Activated CD8-positive, alpha-beta memory T cell treated with anti-CD3 and anti-CD28 coated beads, Interleukin-2, amount 10 ng/mL, durations not matched to agents 7 days and 5 days (primary cell): ENCODE results near the gene ADRA2C. TPM values are rescaled to one million over a fixed set of nuclear protein-coding genes. Genes with fewer than 3 reads are reported as not detected.

Experiments
- ATAC-seq: fragments of 150-1000 bp; cut with Tn5 transposase; one replicate; pipeline ENCODE4 v1.10.0; 2021; ENCODE audit warnings: moderate library complexity
- CTCF ChIA-PET: fragments of 350-600 bp; sonication (Branson Sonifier 250); formaldehyde crosslinking; loops from one replicate; lab custom pipeline; 2021; ENCODE audit warnings: antibody characterized with exemption; lab: Charles Lee
- DNase-seq: peaks from one replicate; pipeline ENCODE4 v3.0.0-alpha.2; 2020
- H3K27ac Mint-ChIP-seq: one replicate; pipeline ENCODE4 v1.8.0; 2021; ENCODE audit warnings: mild to moderate bottlenecking, mixed read lengths
- H3K27me3 Mint-ChIP-seq: one replicate; pipeline ENCODE4 v1.8.0; 2021; ENCODE audit warnings: mixed read lengths
- H3K36me3 Mint-ChIP-seq: one replicate; pipeline ENCODE4 v1.8.0; 2021; ENCODE audit warnings: mild to moderate bottlenecking, mixed read lengths
- H3K4me1 Mint-ChIP-seq: one replicate; pipeline ENCODE4 v1.8.0; 2021; ENCODE audit warnings: mixed read lengths
- H3K4me3 Mint-ChIP-seq: one replicate; pipeline ENCODE4 v1.8.0; 2021; ENCODE audit warnings: mild to moderate bottlenecking, moderate library complexity, mixed read lengths
- H3K9me3 Mint-ChIP-seq: one replicate; pipeline ENCODE4 v1.8.0; 2022; ENCODE audit warnings: low read depth, mixed read lengths
- total RNA-seq, 2 experiments: library from RNA; stranded (reverse); gene quantifications; one replicate each; pipeline ENCODE4 v1.2.3, GENCODE V29; 2021

ADRA2C gene
- total RNA-seq, 2 experiments from 2014 or later, result not detected

DNA sequence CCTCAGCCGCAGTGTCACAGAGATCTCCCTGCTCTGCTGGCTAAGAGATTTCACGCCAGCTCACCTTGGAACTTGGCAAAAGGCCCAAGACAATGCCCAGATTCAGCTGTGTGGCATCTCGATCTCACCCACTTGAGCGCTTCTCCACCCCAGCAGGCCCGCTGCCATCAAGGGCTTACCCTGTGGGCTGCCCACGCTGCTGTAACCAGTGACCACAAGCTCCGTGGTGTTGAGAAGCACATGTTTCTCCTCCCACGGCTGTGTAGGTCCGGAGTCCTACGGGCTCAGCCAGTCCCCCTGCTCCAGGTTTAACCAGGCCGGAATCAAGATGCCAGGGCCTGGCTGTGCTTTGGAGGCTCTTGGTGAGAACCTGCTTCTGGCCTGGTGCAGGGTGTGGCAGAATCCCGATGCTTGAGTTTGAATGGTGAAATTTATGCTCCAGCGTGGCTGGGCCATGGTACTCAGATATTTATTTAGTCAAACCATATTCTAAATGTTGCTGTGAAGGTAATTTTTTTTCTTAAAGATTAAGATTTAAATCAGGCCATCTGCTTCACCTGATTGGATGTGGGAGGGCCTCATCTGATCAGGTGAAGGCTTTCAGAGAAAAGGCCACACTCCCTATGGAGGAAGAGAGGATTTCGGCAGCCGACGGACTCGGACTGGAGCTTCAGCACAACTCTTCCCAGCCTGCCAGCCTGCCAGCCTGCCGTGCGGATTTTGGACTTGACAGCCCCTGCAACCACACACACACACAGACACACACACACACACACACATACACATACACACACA, 24.8 kb upstream of the ADRA2C start:
- Mint-ChIP-seq H3K4me1 (no peaks in the 10 kb centered on the region), H3K4me3 (no peak overlapping the region), H3K27ac (no peak overlapping the region), H3K36me3 (peaks cover 2% of the 10 kb centered on the region), H3K9me3 (peaks cover 2% of the 10 kb centered on the region), H3K27me3 (peaks cover 19% of the 10 kb centered on the region)
- ATAC-seq (no peak), DNase-seq (no peak)
- CTCF ChIA-PET, result no interaction called here

- no peaks in the 10 kb centered on the region for H3K4me1 Mint-ChIP-seq
- ATAC-seq, result no peak
- H3K9me3 Mint-ChIP-seq, result peaks cover 2% of the 10 kb centered on the region
- no peak overlapping the region for H3K27ac Mint-ChIP-seq
- H3K27me3 Mint-ChIP-seq, result peaks cover 22% of the 10 kb centered on the region
- no peak overlapping the region for H3K4me3 Mint-ChIP-seq
- peaks cover 2% of the 10 kb centered on the region for H3K36me3 Mint-ChIP-seq
- DNase-seq, result no peak
- CTCF ChIA-PET, result no interaction called here
These were observed 23.6 kb upstream of the ADRA2C start for GRCh38 chr4:3742610-3743009.

- H3K27ac Mint-ChIP-seq, result no peak overlapping the region
- no peak overlapping the region for H3K4me3 Mint-ChIP-seq
- H3K4me1 Mint-ChIP-seq, result no peaks in the 10 kb centered on the region
- no peak for DNase-seq
- peaks cover 2% of the 10 kb centered on the region for H3K36me3 Mint-ChIP-seq
- peaks cover 22% of the 10 kb centered on the region for H3K27me3 Mint-ChIP-seq
- CTCF ChIA-PET, result no interaction called here
- peaks cover 2% of the 10 kb centered on the region for H3K9me3 Mint-ChIP-seq
- ATAC-seq, result no peak
These were observed 22.0 kb upstream of the ADRA2C start for GRCh38 chr4:3744232-3744631.

- Mint-ChIP-seq H3K4me1 (no peaks in the 10 kb centered on the region), H3K27ac (no peak overlapping the region), H3K4me3 (no peak overlapping the region), H3K9me3 (peaks cover 2% of the 10 kb centered on the region), H3K27me3 (peaks cover 22% of the 10 kb centered on the region), H3K36me3 (peaks cover 2% of the 10 kb centered on the region)
- no peak for DNase-seq
- CTCF ChIA-PET, result no interaction called here
- no peak for ATAC-seq
These were observed 21.3 kb upstream of the ADRA2C start for GRCh38 chr4:3744901-3745300.

GRCh38 chr4:3745886-3746656, 20.1 kb upstream of the ADRA2C start:
- CTCF ChIA-PET, result no interaction called here
- no peaks in the 10 kb centered on the region for H3K4me1 Mint-ChIP-seq
- H3K4me3 Mint-ChIP-seq, result no peak overlapping the region
- no peak overlapping the region for H3K27ac Mint-ChIP-seq
- peaks cover 2% of the 10 kb centered on the region for H3K36me3 Mint-ChIP-seq
- DNase-seq, result no peak
- ATAC-seq, result no peak
- H3K9me3 Mint-ChIP-seq, result peaks cover 2% of the 10 kb centered on the region
- peaks cover 22% of the 10 kb centered on the region for H3K27me3 Mint-ChIP-seq

- no peak for ATAC-seq
- CTCF ChIA-PET, result interaction anchor here (1.6 kb wide), 1 partner anchor 134 kb away, joined by 5 read pairs; no protein-coding TSS in a partner anchor
- H3K27me3 Mint-ChIP-seq, result peaks cover 22% of the 10 kb centered on the region
These were observed 19.2 kb upstream of the ADRA2C start for GRCh38 chr4:3746701-3747580.

DNA sequence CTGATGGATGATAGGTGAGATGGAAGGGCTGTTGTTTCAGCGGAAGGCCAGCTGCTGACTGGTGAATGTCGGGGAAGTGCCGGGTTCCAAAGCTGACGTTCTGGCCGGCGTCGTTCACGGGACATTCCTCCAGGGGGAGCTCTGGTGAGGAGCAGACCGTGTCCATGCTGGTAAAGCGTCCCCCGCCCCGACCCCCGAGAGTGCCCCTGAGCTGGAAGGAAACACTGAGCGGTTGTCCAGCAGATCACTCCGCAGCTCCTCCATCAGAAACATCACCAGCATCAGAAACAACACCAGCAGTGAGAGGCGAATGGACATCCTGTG, 18.6 kb upstream of the ADRA2C start:
- Mint-ChIP-seq H3K36me3 (peaks cover 2% of the 10 kb centered on the region), H3K27ac (no peak overlapping the region), H3K9me3 (peaks cover 2% of the 10 kb centered on the region), H3K4me3 (no peak overlapping the region), H3K27me3 (peaks cover 22% of the 10 kb centered on the region), H3K4me1 (no peaks in the 10 kb centered on the region)
- DNase-seq, result no peak
- ATAC-seq, result no peak
- CTCF ChIA-PET, result interaction anchor here (1.6 kb wide), 1 partner anchor 133 kb away, joined by 5 read pairs; no protein-coding TSS in a partner anchor

More at GRCh38 chr4:3746701-3747580, 19.2 kb upstream of the ADRA2C start:
- peaks cover 2% of the 10 kb centered on the region for H3K9me3 Mint-ChIP-seq
- DNase-seq, result no peak
- H3K27ac Mint-ChIP-seq, result no peak overlapping the region
- no peak overlapping the region for H3K4me3 Mint-ChIP-seq
- no peaks in the 10 kb centered on the region for H3K4me1 Mint-ChIP-seq
- peaks cover 2% of the 10 kb centered on the region for H3K36me3 Mint-ChIP-seq

DNA sequence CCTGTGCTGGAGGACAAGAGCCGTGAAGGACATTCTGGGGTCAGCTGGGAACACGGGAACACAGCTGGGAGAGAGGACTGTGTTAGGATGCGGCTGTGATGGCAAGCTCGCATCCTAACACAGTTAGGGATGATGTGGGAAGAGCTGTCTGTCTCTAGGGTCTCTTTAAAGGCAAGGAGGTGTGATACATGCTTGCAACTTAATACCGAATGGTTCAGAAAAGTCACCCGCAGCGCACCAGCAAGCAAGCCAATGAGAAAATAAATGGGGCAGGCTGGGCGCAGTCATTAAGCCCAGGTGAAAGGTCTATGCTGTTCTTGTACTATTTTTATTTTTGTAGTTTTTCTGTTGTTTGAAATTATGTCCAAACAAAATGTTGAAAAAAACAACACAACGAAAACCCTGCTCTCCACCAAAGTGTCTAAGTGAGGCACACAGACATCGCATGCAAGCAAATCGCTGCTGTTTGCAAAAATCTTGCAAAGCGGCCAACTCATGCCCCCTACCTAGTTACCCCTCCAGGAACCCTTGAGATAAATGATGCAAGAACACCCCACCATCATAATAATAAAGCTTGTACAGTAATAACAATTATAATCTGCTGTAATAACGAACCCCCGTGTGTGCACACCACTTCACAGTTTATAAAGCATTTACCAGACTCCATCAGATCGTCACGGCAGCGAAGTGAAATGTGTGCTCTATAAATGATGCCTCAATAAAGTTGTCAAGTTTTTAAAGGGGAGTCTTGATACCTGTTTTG, 17.9 kb upstream of the ADRA2C start:
- Mint-ChIP-seq H3K27ac (no peak overlapping the region), H3K27me3 (peaks cover 22% of the 10 kb centered on the region), H3K4me1 (no peaks in the 10 kb centered on the region), H3K36me3 (peaks cover 2% of the 10 kb centered on the region), H3K4me3 (no peak overlapping the region), H3K9me3 (peaks cover 2% of the 10 kb centered on the region)
- DNase-seq (no peak), ATAC-seq (no peak)
- CTCF ChIA-PET, result interaction anchor here (1.6 kb wide), 1 partner anchor 132 kb away, joined by 5 read pairs; no protein-coding TSS in a partner anchor

DNA sequence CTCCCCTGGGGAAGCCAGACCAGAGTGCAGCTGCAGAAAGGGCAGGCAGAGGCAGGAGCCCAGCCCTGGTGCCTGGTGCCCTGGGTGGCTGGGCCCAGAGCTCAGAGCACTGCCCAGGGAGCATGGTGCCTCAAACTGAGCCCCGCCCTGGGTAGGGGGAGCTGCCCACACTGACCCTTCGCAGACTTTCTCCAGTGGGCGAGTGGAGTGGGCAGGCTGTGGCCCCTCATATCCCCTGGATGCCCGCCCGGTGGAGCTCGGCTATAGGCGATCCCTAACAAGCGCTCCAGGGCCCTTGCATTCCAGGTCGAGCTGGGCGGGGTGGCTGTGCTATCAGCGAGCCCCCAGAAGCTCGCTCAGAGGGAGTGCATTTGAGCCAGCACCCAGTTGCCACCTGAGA, 17.1 kb upstream of the ADRA2C start:
- DNase-seq (no peak), ATAC-seq (no peak)
- Mint-ChIP-seq H3K36me3 (peaks cover 2% of the 10 kb centered on the region), H3K27me3 (peaks cover 19% of the 10 kb centered on the region), H3K4me1 (no peaks in the 10 kb centered on the region), H3K27ac (no peak overlapping the region), H3K4me3 (no peak overlapping the region), H3K9me3 (peaks cover 2% of the 10 kb centered on the region)
- CTCF ChIA-PET, result no interaction called here

DNA sequence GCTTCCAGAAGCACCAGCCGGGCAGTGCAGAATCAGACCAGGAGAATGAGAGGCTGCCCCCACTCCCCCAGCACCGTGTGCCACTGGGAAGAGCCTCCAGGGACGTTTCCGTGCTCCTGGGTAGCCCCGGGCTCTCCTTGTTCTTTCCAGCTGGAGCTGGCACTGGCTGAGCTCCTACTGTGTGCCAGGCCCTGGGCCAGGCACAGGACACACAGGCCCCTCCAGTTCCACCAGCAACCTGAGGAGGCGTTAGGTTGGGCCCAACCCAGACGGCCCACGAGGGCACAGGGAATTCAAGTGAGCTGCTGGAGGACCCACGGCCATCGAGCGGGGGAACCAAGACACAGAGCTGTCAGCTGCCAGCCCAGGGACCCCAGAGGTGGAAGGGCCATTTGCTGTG, 15.9 kb upstream of the ADRA2C start:
- no peak overlapping the region for H3K27ac Mint-ChIP-seq
- CTCF ChIA-PET, result no interaction called here
- peaks cover 8% of the 10 kb centered on the region for H3K27me3 Mint-ChIP-seq
- no peak for ATAC-seq
- peaks cover 2% of the 10 kb centered on the region for H3K9me3 Mint-ChIP-seq
- no peak overlapping the region for H3K4me3 Mint-ChIP-seq
- H3K36me3 Mint-ChIP-seq, result peaks cover 2% of the 10 kb centered on the region
- DNase-seq, result no peak
- H3K4me1 Mint-ChIP-seq, result no peaks in the 10 kb centered on the region

- Mint-ChIP-seq H3K9me3 (no peaks in the 10 kb centered on the region), H3K27me3 (peaks cover 4% of the 10 kb centered on the region), H3K4me3 (no peak overlapping the region), H3K4me1 (no peaks in the 10 kb centered on the region), H3K36me3 (no peaks in the 10 kb centered on the region), H3K27ac (no peak overlapping the region)
- no peak for DNase-seq
- CTCF ChIA-PET, result no interaction called here
- ATAC-seq, result no peak
These were observed 14.2 kb upstream of the ADRA2C start for GRCh38 chr4:3752022-3752421.

- CTCF ChIA-PET, result no interaction called here
- DNase-seq (no peak), ATAC-seq (no peak)
- no peaks in the 10 kb centered on the region for H3K4me1 Mint-ChIP-seq
- no peaks in the 10 kb centered on the region for H3K27me3 Mint-ChIP-seq
- no peak overlapping the region for H3K4me3 Mint-ChIP-seq
- H3K36me3 Mint-ChIP-seq, result no peaks in the 10 kb centered on the region
- H3K9me3 Mint-ChIP-seq, result no peaks in the 10 kb centered on the region
- no peak overlapping the region for H3K27ac Mint-ChIP-seq
These were observed 12.3 kb upstream of the ADRA2C start for GRCh38 chr4:3753726-3754412.
